ENCODE data around the gene GAB3. TPM values are rescaled to one million over a fixed set of nuclear protein-coding genes. Genes with fewer than 3 reads are reported as not detected.

Gene GAB3
- total and polyA plus RNA-seq, 12 donors, result 1.9 to 11.8 (median 5.0) TPM

DNA sequence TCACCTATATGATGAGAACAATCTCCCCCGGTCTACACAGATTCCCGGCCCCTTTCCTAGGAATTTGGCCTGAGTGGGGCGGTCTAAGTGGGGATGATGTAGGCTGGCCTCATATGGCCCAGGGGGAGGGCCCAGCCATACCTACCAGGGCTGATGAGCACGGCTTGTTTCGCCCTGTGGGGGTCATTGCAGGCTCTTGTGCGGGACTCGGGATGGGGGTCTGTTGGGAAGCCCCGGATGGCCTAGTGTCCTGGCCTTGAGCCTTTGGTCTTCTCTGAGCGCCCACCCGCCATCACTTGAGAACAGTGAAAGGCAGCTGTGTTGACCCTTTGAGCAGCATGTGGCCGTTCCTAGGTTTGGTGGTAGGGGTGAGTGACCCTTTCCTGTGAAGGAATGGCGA, 92.7 kb downstream of the GAB3 start:
- no peaks in the 10 kb centered on the region for H3K27me3 ChIP-seq
- intact Hi-C loops (cut with DNase I), result no loop called here
- H3K9me3 ChIP-seq (replicated peaks in 1 of 3), result no peaks in the 10 kb centered on the region
- DNase-seq, result no peak
- no peaks in the 10 kb centered on the region for H3K36me3 ChIP-seq (replicated peaks in 1 of 2)
- WGBS, 4 donors, result 87 to 98% (median 92%) methylated on average over 7 to 12 of the region's 12 CpGs
- H3K27ac ChIP-seq, result no peak overlapping the region
- TF ChIP-seq, protein P1, sequence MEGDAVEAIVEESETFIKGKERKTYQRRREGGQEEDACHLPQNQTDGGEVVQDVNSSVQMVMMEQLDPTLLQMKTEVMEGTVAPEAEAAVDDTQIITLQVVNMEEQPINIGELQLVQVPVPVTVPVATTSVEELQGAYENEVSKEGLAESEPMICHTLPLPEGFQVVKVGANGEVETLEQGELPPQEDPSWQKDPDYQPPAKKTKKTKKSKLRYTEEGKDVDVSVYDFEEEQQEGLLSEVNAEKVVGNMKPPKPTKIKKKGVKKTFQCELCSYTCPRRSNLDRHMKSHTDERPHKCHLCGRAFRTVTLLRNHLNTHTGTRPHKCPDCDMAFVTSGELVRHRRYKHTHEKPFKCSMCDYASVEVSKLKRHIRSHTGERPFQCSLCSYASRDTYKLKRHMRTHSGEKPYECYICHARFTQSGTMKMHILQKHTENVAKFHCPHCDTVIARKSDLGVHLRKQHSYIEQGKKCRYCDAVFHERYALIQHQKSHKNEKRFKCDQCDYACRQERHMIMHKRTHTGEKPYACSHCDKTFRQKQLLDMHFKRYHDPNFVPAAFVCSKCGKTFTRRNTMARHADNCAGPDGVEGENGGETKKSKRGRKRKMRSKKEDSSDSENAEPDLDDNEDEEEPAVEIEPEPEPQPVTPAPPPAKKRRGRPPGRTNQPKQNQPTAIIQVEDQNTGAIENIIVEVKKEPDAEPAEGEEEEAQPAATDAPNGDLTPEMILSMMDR (IDR thresholded peaks at IDR 0.05), result no peak
- no peak for TF ChIP-seq POLR2A (IDR thresholded peaks at IDR 0.05)
- H3K4me3 ChIP-seq, result no peak overlapping the region
- H3K4me1 ChIP-seq (replicated peaks in 1 of 2), result no peaks in the 10 kb centered on the region

DNA sequence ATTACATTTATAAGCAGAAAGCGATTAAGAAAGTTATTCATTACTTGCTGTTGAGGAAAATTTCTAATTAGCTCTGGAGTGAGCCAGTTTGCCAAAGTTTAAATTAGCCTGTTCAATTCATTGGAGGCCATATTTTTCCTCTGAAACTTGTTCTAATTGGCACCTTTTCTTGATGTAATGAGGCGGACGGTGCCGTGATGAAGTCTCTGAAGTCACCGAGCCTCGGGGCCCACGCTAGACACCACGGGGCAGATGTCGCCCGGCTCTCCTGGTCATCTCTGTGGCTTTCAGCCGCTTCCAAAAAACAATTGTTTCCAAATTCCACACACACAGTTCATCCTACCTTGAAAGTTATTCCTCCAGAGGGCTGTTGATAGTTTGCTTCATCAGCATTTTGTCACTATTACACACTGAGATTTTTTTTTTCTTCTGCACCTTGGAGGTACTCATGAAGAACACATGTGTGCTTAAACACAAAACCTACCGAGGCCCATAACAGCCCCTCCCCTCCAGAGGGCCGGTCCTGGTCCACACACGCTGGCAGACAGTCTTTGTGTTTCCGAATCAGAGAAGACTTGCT, 93.6 kb downstream of the GAB3 start:
- Histone ChIP-seq H3K9me3 (replicated peaks in 1 of 3) (no peaks in the 10 kb centered on the region), H3K36me3 (replicated peaks in 1 of 2) (no peaks in the 10 kb centered on the region), H3K27ac (no peak overlapping the region), H3K4me1 (replicated peaks in 1 of 2) (no peaks in the 10 kb centered on the region), H3K4me3 (no peak overlapping the region), H3K27me3 (no peaks in the 10 kb centered on the region)
- intact Hi-C loops (cut with DNase I), result no loop called here
- WGBS, 4 donors, result 88 to 94% (median 93%) methylated on average over 14 to 15 of the region's 15 CpGs
- no peak for TF ChIP-seq POLR2A (IDR thresholded peaks at IDR 0.05)
- TF ChIP-seq, protein P1 (IDR thresholded peaks at IDR 0.05), result no peak
- DNase-seq, result no peak

DNA sequence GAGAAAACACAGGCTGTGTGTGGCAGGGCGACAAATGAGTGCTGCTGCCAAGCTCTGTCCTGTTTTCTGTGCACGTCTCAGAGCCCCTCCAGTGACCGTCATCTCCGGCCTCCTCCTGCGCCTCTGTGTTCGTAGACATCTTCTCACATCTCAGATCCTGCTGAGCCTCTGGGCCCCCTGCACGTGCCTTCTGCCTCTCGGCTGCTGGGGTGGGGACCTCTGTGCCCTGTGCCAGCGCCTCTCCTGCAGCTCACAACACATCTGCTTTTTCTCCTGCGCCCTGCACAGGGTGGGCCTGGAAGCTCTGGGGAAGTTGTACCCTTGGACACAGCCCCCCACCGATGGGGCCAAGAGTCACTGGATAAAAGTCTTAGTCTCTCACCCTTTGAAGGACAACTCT, 95.1 kb downstream of the GAB3 start:
- H3K4me3 ChIP-seq, result no peak overlapping the region
- H3K27ac ChIP-seq, result no peak overlapping the region
- H3K27me3 ChIP-seq, result peaks cover 5% of the 10 kb centered on the region
- H3K36me3 ChIP-seq (replicated peaks in 1 of 2), result no peaks in the 10 kb centered on the region
- H3K4me1 ChIP-seq (replicated peaks in 1 of 2), result no peaks in the 10 kb centered on the region
- intact Hi-C loops (cut with DNase I), result no loop called here
- WGBS, 4 donors, result 78 to 87% (median 85%) methylated on average over 3 to 11 of the region's 11 CpGs
- no peaks in the 10 kb centered on the region for H3K9me3 ChIP-seq (replicated peaks in 1 of 3)
- no peak for DNase-seq
- TF ChIP-seq, protein P1 (IDR thresholded peaks at IDR 0.05), result no peak
- TF ChIP-seq POLR2A (IDR thresholded peaks at IDR 0.05), result no peak

DNA sequence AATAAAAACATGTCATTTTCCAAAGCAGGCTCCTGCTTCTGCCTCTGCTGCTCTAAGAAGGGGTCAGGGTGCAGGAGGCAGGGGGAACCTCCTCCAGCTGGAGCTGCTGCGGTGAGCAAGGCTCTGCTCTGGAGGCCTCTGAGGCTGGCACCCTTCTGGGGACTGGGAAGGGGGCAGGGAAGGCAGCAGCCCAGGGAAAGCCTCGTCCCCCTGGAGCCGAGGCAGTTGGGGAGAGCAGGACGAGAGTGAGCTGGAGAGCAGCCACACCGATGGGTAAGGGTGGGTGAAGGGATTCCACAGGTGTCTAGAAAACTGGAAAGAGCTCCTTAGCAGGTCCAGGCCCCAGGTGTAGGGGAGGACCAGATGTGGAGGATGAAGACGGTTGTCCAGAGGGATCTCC, 95.5 kb downstream of the GAB3 start:
- intact Hi-C loops (cut with DNase I), result no loop called here

More for the DNA sequence above, 95.5 kb downstream of the GAB3 start:
- TF ChIP-seq, protein P1 (IDR thresholded peaks at IDR 0.05), result no peak
- no peak for TF ChIP-seq POLR2A (IDR thresholded peaks at IDR 0.05)
- WGBS, 4 donors, result 81 to 89% (median 84%) methylated on average over 5 to 6 of the region's 6 CpGs
- H3K4me3 ChIP-seq, result no peak overlapping the region
- H3K9me3 ChIP-seq (replicated peaks in 1 of 3), result no peaks in the 10 kb centered on the region
- DNase-seq, result no peak
- H3K4me1 ChIP-seq (replicated peaks in 1 of 2), result no peaks in the 10 kb centered on the region
- H3K27me3 ChIP-seq, result peaks cover 5% of the 10 kb centered on the region
- H3K27ac ChIP-seq, result no peak overlapping the region
- H3K36me3 ChIP-seq (replicated peaks in 1 of 2), result no peaks in the 10 kb centered on the region
